Neural progenitor cell (in vitro differentiated cells): ENCODE measurements around the gene LRRC8D. TPM values are rescaled to one million over a fixed set of nuclear protein-coding genes. Genes with fewer than 3 reads are reported as not detected.

Experiments used
- DNase-seq: peaks from one replicate; pipeline ENCODE4 v3.0.0-alpha.2; 2016; ENCODE audit warnings: low spot score
- H2AFZ ChIP-seq: fragments of 200-600 bp; sonication (generic); replicated peaks from 2 replicates; pipeline ENCODE4 v1.6.1; 2016; ENCODE audit warnings: antibody characterized with exemption
- H3F3A ChIP-seq: fragments of 200-600 bp; sonication (generic); 2 replicates; pipeline ENCODE4 v1.6.1; 2016; ENCODE audit warnings: antibody characterized with exemption, low read depth
- H3K27ac ChIP-seq: fragments of 200-600 bp; sonication (generic); 2 replicates; pipeline ENCODE4 v1.5.1; 2016; ENCODE audit warnings: mild to moderate bottlenecking
- H3K27me3 ChIP-seq: fragments of 200-600 bp; sonication (generic); 2 replicates; pipeline ENCODE4 v1.6.1; 2016; ENCODE audit warnings: mild to moderate bottlenecking, moderate library complexity
- H3K36me3 ChIP-seq: fragments of 200-600 bp; sonication (generic); 2 replicates; pipeline ENCODE4 v1.5.1; 2016
- H3K4me1 ChIP-seq: fragments of 200-600 bp; sonication (generic); 2 replicates; pipeline ENCODE4 v1.6.1; 2016; ENCODE audit warnings: mixed run types
- H3K4me2 ChIP-seq: fragments of 200-600 bp; sonication (generic); 2 replicates; pipeline ENCODE4 v1.6.1; 2016
- H3K4me3 ChIP-seq: fragments of 200-600 bp; sonication (generic); 2 replicates; pipeline ENCODE4 v1.5.1; 2016
- H3K79me2 ChIP-seq: fragments of 200-600 bp; sonication (generic); 2 replicates; pipeline ENCODE4 v1.6.1; 2016; ENCODE audit warnings: low read depth
- H3K9ac ChIP-seq: fragments of 200-600 bp; sonication (generic); 2 replicates; pipeline ENCODE4 v1.6.1; 2016
- H3K9me3 ChIP-seq: fragments of 200-600 bp; sonication (generic); 2 replicates; pipeline ENCODE4 v1.5.1; 2016; ENCODE audit warnings: low read depth
- H4K20me1 ChIP-seq: fragments of 200-600 bp; sonication (generic); 2 replicates; pipeline ENCODE4 v1.6.1; 2016; ENCODE audit warnings: low read depth
- H3K27ac Mint-ChIP-seq: 3 replicates; pipeline ENCODE4 v1.8.0; 2021; ENCODE audit warnings: mixed read lengths
- H3K27me3 Mint-ChIP-seq: 2 replicates; pipeline ENCODE4 v1.8.0; 2022; ENCODE audit warnings: low read depth, mild to moderate bottlenecking, inconsistent platforms, moderate library complexity, mixed read lengths; ENCODE audit not compliant: insufficient read depth
- H3K36me3 Mint-ChIP-seq: 3 replicates; pipeline ENCODE4 v1.8.0; 2021; ENCODE audit warnings: mixed read lengths
- H3K4me1 Mint-ChIP-seq: 3 replicates; pipeline ENCODE4 v1.8.0; 2021; ENCODE audit warnings: mixed read lengths
- H3K4me3 Mint-ChIP-seq: 3 replicates; pipeline ENCODE4 v1.8.0; 2021; ENCODE audit warnings: mild to moderate bottlenecking, moderate library complexity, mixed read lengths
- H3K9me3 Mint-ChIP-seq: 3 replicates; pipeline ENCODE4 v1.8.0; 2020; ENCODE audit warnings: mixed read lengths
- EZH2 ChIP-seq: fragments of 200-600 bp; sonication (generic); IDR thresholded peaks from 2 replicates; pipeline ENCODE4 v1.6.1; 2017; ENCODE audit warnings: antibody characterized with exemption, mild to moderate bottlenecking, moderate library complexity
- EZH2phosphoT487 ChIP-seq: fragments of 200-600 bp; sonication (generic); IDR thresholded peaks from 2 replicates; pipeline ENCODE4 v1.6.1; 2017; ENCODE audit warnings: antibody characterized with exemption
- total RNA-seq: library from RNA; depleted of rRNA; stranded (reverse); fragments of >200 nt; gene quantifications from 2 replicates; pipeline ENCODE4 v1.2.3, GENCODE V29; 2015; ENCODE audit warnings: low replicate concordance
- TF ChIP-seq, protein P1 (sequence below): fragments of 200-600 bp; sonication (generic); IDR thresholded peaks from 2 replicates; pipeline ENCODE4 v1.5.1; 2017; ENCODE audit warnings: antibody characterized with exemption, mild to moderate bottlenecking

The LRRC8D gene
- total RNA-seq, 1 donor from 2014 or later, result 55.7 TPM

DNA sequence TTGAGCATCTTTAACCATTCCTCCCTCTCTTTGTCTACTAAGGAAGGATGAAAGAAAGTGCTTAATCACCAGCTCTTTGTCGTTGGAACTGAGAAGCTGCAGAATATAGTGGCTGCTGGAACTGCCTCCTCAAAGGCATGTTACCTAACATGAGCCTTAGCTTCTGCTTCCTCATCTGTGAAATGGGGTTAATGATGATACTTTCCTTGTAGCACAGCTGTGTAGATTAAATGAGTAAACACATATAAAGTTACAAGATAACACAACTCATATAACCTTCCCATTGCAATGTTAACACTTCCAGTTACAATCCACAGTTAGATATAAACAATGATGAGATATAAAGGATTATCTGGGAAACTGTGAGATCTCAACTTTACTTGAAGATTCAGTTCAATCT is 125.7 kb downstream of the LRRC8D start:
- H3F3A ChIP-seq, result peaks cover 21% of the 10 kb centered on the region
- no peaks in the 10 kb centered on the region for H3K36me3 Mint-ChIP-seq
- no peak overlapping the region for H3K27ac Mint-ChIP-seq
- peaks cover 35% of the 10 kb centered on the region for H3K4me1 ChIP-seq
- no peaks in the 10 kb centered on the region for H3K36me3 ChIP-seq
- H3K4me1 Mint-ChIP-seq, result peaks cover 22% of the 10 kb centered on the region
- no peak overlapping the region for H2AFZ ChIP-seq
- no peak overlapping the region for H3K9ac ChIP-seq
- no peak overlapping the region for H3K4me3 Mint-ChIP-seq
- H3K27me3 Mint-ChIP-seq, result no peaks in the 10 kb centered on the region
- no peak overlapping the region for H3K4me2 ChIP-seq
- H3K79me2 ChIP-seq, result no peaks in the 10 kb centered on the region
- no peaks in the 10 kb centered on the region for H4K20me1 ChIP-seq
- H3K4me3 ChIP-seq, result no peak overlapping the region
- H3K9me3 Mint-ChIP-seq, result no peaks in the 10 kb centered on the region
- H3K9me3 ChIP-seq, result no peaks in the 10 kb centered on the region
- H3K27me3 ChIP-seq, result no peaks in the 10 kb centered on the region
- DNase-seq, result peak; percentile 22
- TF ChIP-seq EZH2 (no peak), EZH2phosphoT487 (no peak)
- TF ChIP-seq, protein P1, sequence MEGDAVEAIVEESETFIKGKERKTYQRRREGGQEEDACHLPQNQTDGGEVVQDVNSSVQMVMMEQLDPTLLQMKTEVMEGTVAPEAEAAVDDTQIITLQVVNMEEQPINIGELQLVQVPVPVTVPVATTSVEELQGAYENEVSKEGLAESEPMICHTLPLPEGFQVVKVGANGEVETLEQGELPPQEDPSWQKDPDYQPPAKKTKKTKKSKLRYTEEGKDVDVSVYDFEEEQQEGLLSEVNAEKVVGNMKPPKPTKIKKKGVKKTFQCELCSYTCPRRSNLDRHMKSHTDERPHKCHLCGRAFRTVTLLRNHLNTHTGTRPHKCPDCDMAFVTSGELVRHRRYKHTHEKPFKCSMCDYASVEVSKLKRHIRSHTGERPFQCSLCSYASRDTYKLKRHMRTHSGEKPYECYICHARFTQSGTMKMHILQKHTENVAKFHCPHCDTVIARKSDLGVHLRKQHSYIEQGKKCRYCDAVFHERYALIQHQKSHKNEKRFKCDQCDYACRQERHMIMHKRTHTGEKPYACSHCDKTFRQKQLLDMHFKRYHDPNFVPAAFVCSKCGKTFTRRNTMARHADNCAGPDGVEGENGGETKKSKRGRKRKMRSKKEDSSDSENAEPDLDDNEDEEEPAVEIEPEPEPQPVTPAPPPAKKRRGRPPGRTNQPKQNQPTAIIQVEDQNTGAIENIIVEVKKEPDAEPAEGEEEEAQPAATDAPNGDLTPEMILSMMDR, result no peak
- H3K27ac ChIP-seq, result no peak overlapping the region

DNA sequence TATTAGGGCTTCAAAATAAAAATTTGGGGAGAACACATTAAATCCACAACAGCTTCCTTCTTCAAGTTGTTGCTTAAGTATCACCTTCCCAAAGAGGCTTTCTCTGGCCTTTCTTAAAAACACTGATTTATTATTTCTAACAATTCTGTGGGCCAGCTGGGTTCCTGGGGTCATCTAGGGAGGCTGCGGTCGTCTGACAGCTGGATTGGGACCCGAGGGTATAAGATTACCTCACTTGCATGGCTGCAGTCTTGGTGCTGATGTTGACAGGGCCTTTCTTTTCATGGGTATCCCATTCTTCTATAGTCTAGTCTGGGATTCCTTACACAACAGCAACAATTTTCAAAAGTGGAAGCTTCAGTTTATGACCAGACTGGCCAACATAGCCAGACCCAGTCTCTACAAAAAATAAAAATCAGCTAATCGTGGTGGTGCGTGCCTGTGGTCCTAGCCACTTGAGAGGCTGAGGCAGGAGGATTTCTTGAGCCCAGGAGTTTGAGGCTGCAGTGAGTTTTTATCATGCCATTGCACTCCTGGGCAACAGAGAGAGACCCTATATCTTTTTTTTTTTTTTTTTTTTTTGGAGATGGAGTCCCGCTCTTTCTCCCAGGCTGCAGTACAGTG is 128.0 kb downstream of the LRRC8D start:
- H2AFZ ChIP-seq, result no peak overlapping the region
- no peak for DNase-seq
- H3K4me3 ChIP-seq, result no peak overlapping the region
- no peak overlapping the region for H3K9ac ChIP-seq
- Mint-ChIP-seq H3K27ac (no peak overlapping the region), H3K27me3 (no peaks in the 10 kb centered on the region), H3K4me1 (peaks cover 16% of the 10 kb centered on the region), H3K9me3 (no peaks in the 10 kb centered on the region), H3K4me3 (no peak overlapping the region), H3K36me3 (no peaks in the 10 kb centered on the region)
- TF ChIP-seq, protein P1, result no peak
- TF ChIP-seq EZH2phosphoT487 (no peak), EZH2 (no peak)
- H3K9me3 ChIP-seq, result no peaks in the 10 kb centered on the region
- H3K79me2 ChIP-seq, result no peaks in the 10 kb centered on the region
- H3F3A ChIP-seq, result peaks cover 21% of the 10 kb centered on the region
- H3K27ac ChIP-seq, result no peak overlapping the region
- H3K4me1 ChIP-seq, result peaks cover 26% of the 10 kb centered on the region
- no peaks in the 10 kb centered on the region for H3K36me3 ChIP-seq
- no peaks in the 10 kb centered on the region for H3K27me3 ChIP-seq
- H4K20me1 ChIP-seq, result no peaks in the 10 kb centered on the region
- no peak overlapping the region for H3K4me2 ChIP-seq

DNA sequence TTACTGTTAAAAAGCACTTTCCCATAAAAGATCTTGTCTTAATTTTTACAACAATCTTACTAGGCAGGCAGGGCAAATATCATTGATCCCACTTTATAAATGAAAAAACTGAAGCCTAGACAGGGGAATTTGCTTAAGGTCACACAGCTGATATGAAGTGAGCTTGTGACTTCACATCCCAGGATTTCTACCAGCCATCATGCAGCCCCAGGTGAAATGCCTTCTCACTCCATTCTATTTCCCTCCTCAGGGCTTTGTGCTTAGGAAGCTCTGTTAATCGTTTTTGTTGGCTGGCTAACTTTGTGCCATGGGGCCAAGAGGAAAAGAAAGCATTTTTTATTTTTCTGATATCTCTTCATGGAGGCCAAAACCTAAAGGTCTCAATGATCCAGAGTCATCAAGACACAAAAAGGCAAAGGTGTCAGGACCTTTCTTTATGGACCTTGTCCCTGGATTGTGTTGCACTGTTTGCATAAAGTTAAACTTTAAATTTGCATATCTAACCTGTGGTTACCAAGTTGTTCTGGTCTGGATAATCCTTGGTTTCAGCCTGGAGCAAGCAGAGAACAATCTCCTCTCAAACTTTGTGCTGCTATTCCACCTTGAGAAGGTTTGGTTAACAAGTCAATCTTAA is 129.3 kb downstream of the LRRC8D start:
- H3K4me3 ChIP-seq, result no peak overlapping the region
- H3K36me3 ChIP-seq, result no peaks in the 10 kb centered on the region
- DNase-seq, result peak; percentile 10
- H3K27me3 Mint-ChIP-seq, result no peaks in the 10 kb centered on the region
- H2AFZ ChIP-seq, result no peak overlapping the region
- no peaks in the 10 kb centered on the region for H3K27me3 ChIP-seq
- H3K4me3 Mint-ChIP-seq, result no peak overlapping the region
- H3K9me3 Mint-ChIP-seq, result no peaks in the 10 kb centered on the region
- H3K27ac Mint-ChIP-seq, result peak overlapping the region; percentile 12
- no peak overlapping the region for H3K9ac ChIP-seq
- H3K27ac ChIP-seq, result no peak overlapping the region
- H3K9me3 ChIP-seq, result no peaks in the 10 kb centered on the region
- H3F3A ChIP-seq, result peaks cover 14% of the 10 kb centered on the region
- no peaks in the 10 kb centered on the region for H3K36me3 Mint-ChIP-seq
- H3K4me2 ChIP-seq, result no peak overlapping the region
- TF ChIP-seq, protein P1, result no peak
- TF ChIP-seq EZH2 (no peak), EZH2phosphoT487 (no peak)
- no peaks in the 10 kb centered on the region for H4K20me1 ChIP-seq
- H3K4me1 Mint-ChIP-seq, result peaks cover 6% of the 10 kb centered on the region
- peaks cover 13% of the 10 kb centered on the region for H3K4me1 ChIP-seq
- no peaks in the 10 kb centered on the region for H3K79me2 ChIP-seq
